K562 (cell line): ENCODE results near the gene CLP1. TPM values are rescaled to one million over a fixed set of nuclear protein-coding genes. Genes with fewer than 3 reads are reported as not detected.

Source experiments
- ATAC-seq: fragments of 200-7000 bp; cut with Tn5 transposase; 3 replicates; pipeline ENCODE4 v1.9.1; 2020; ENCODE audit warnings: moderate library complexity
- BruUV-seq: library from RNA; stranded (reverse); fragments of 400-500 nt; replicated peaks from 2 replicates; lab custom pipeline; 2021; lab: Mats Ljungman, UMichigan
- CTCF ChIA-PET: fragments of 300-600 bp; formaldehyde crosslinking; extraction: SDS; loops from one replicate; lab custom pipeline; 2021; ENCODE audit warnings: low intra/inter-chr PET ratio; lab: Yijun Ruan, JAX
- POLR2A ChIA-PET: fragments of 300-600, 350-650 bp; sonication (Branson Sonifier 250); formaldehyde crosslinking; extraction: SDS; loops from one replicate; lab custom pipeline; 2021; ENCODE audit warnings: antibody characterized with exemption, inconsistent platforms; lab: Yijun Ruan, JAX
- DNase-seq, 4 experiments: peaks; one replicate each; pipeline versions ENCODE4 v3.0.0 to v3.0.0-alpha.2; 2011 to 2018; ENCODE audit warnings: low spot score in 3 of 4, mixed read lengths in 3 of 4; ENCODE audit errors: extremely low read depth in 1 of 4
- FAIRE-seq: peaks from 2 replicates; lab custom pipeline; 2011; peaks lifted over from hg19 to GRCh38; lab: Jason Lieb, UNC
- H2AFZ ChIP-seq: 2 replicates; pipeline ENCODE4 v1.6.0; 2011; ENCODE audit warnings: low read depth, low read length, control low read depth, inconsistent platforms
- H3K27ac ChIP-seq: fragments of 200-600 bp; 3 replicates; pipeline ENCODE4 v1.8.0; 2011; ENCODE audit warnings: low read depth, mild to moderate bottlenecking, control low read depth, inconsistent platforms, low read length, moderate library complexity, mixed read lengths; ENCODE audit errors: extremely low read depth
- H3K27me3 ChIP-seq, 2 experiments: fragments of 300-600 bp in 1 of 2; 2 replicates in 1 of 2; 3 replicates in 1 of 2; pipeline versions ENCODE4 v1.6.0 to v1.8.0; 2011; ENCODE audit warnings: inconsistent platforms in 2 of 2, low read length in 2 of 2, mild to moderate bottlenecking in 1 of 2, mixed read lengths in 1 of 2, moderate library complexity in 1 of 2; ENCODE audit not compliant: control insufficient read depth in 2 of 2, insufficient read depth in 2 of 2
- H3K36me3 ChIP-seq: fragments of 300-600 bp; 3 replicates; pipeline ENCODE4 v1.8.0; 2011; ENCODE audit warnings: mild to moderate bottlenecking, low read length, inconsistent platforms; ENCODE audit not compliant: control insufficient read depth, insufficient read depth
- H3K4me1 ChIP-seq, 2 experiments: fragments of 200-600 bp in 1 of 2; replicated peaks in 1 of 2; 2 replicates in 1 of 2; 3 replicates in 1 of 2; pipeline versions ENCODE4 v1.5.1 to v1.8.0; 2011; ENCODE audit warnings: inconsistent platforms in 2 of 2, low read length in 2 of 2, mild to moderate bottlenecking in 1 of 2, mixed read lengths in 1 of 2, moderate library complexity in 1 of 2; ENCODE audit not compliant: control insufficient read depth in 2 of 2, insufficient read depth in 2 of 2
- H3K4me2 ChIP-seq: 2 replicates; pipeline ENCODE4 v1.6.1; 2011; ENCODE audit warnings: low read length, control low read depth, inconsistent platforms, mixed read lengths; ENCODE audit not compliant: insufficient read depth
- H3K4me3 ChIP-seq: fragments of 200-600 bp; sonication (generic), shearing (Covaris generic); 2 replicates; pipeline ENCODE4 v1.5.1; 2016; ENCODE audit warnings: control low read depth, inconsistent platforms
- H3K79me2 ChIP-seq: fragments of 200-600 bp; 3 replicates; pipeline ENCODE4 v1.8.0; 2011; ENCODE audit warnings: low read length, inconsistent platforms; ENCODE audit not compliant: control insufficient read depth, insufficient read depth
- H3K9ac ChIP-seq, 2 experiments: 2 replicates each; pipeline versions ENCODE4 v1.6.0 to v1.6.1; 2011; ENCODE audit warnings: low read depth in 2 of 2, low read length in 2 of 2, control low read depth in 1 of 2, inconsistent platforms in 1 of 2, mild to moderate bottlenecking in 1 of 2, mixed read lengths in 1 of 2; ENCODE audit not compliant: insufficient read depth in 1 of 2
- H3K9me1 ChIP-seq: one replicate; pipeline ENCODE4 v1.6.0; 2011; ENCODE audit warnings: inconsistent platforms, mild to moderate bottlenecking, low read length, moderate library complexity; ENCODE audit not compliant: control insufficient read depth, insufficient read depth
- H3K9me3 ChIP-seq: replicated peaks from 2 replicates; pipeline ENCODE4 v1.5.1; 2011; ENCODE audit warnings: low read depth, low read length, inconsistent platforms; ENCODE audit not compliant: control insufficient read depth, insufficient read depth
- H4K20me1 ChIP-seq: replicated peaks from 2 replicates; pipeline ENCODE4 v1.6.1; 2011; ENCODE audit warnings: low read length, inconsistent platforms, mixed read lengths; ENCODE audit not compliant: control insufficient read depth, insufficient read depth
- MEIS2 ChIP-seq: fragments of 450-650 bp; IDR thresholded peaks from 2 replicates; pipeline ENCODE4 v1.6.1; 2014; ENCODE audit warnings: mild to moderate bottlenecking; ENCODE audit not compliant: partially characterized antibody
- SMAD1 ChIP-seq: fragments of 150-350 bp; IDR thresholded peaks from 2 replicates; pipeline ENCODE4 v1.6.1; 2014; ENCODE audit warnings: low read length, low read depth; ENCODE audit not compliant: partially characterized antibody
- ZC3H11A ChIP-seq: IDR thresholded peaks from 2 replicates; pipeline ENCODE4 v1.6.1; 2012; ENCODE audit warnings: low read depth, low read length, improper control_type of control experiment
- ZFP91 ChIP-seq: sonication (generic); formaldehyde crosslinking; IDR thresholded peaks from 2 replicates; pipeline ENCODE4 v1.8.0; 2022; ENCODE audit warnings: mild to moderate bottlenecking, missing genetic modification reagents
- ZKSCAN1 ChIP-seq: fragments of 150-350 bp; IDR thresholded peaks from 2 replicates; pipeline ENCODE4 v1.6.1; 2016; ENCODE audit warnings: low read depth, low read length
- ZNF12 ChIP-seq: sonication (generic); formaldehyde crosslinking; IDR thresholded peaks from 2 replicates; pipeline ENCODE4 v1.4.0; 2020; ENCODE audit warnings: mild to moderate bottlenecking, missing genetic modification reagents
- ZNF398 ChIP-seq: fragments of 250-450 bp; sonication (Bioruptor Pico); IDR thresholded peaks from 2 replicates; pipeline ENCODE4 v1.8.0; 2021; ENCODE audit warnings: moderate library complexity, mild to moderate bottlenecking, inconsistent platforms
- ZNF76 ChIP-seq: fragments of 250-450 bp; sonication (Bioruptor Pico); IDR thresholded peaks from 2 replicates; pipeline ENCODE4 v1.4.0; 2020; ENCODE audit warnings: mild to moderate bottlenecking, moderate library complexity, borderline replicate concordance
- WGBS: fragments of 100-300 bp; shearing (Covaris generic); methylation state at CpG from one replicate; pipeline ENCODE4 v1.1.6; 2016; ENCODE audit warnings: low coverage, mixed read lengths; ENCODE audit not compliant: insufficient coverage; ENCODE audit errors: missing lambda C conversion rate; 5-methylcytosine and 5-hydroxymethylcytosine counted together
- in situ Hi-C: fragments of 300-500 bp; cut with MboI; formaldehyde crosslinking; loops from 4 replicates; pipeline ENCODE4 v1.15.0; 2018; ENCODE audit warnings: inconsistent platforms, mixed read lengths
- intact Hi-C: fragments of 100-400 bp; cut with micrococcal nuclease; formaldehyde crosslinking; loops from 2 replicates; pipeline ENCODE4 v1.14.2; 2022
- polyA plus RNA-seq, 8 experiments: library from polyadenylated mRNA; depleted of rRNA in 4 of 8; stranded (reverse) in 5 of 8; unstranded in 3 of 8; fragments of >200 nt; fragmentation: Nextera tagmentation in 2 of 8; fragmentation: Illumina TruSeq in 1 of 8; extraction: Ambion mirVana in 2 of 8; extraction: Trizol in 1 of 8; gene quantifications; 2 replicates each; pipeline versions ENCODE4 v1.2.1 to v1.2.3, GENCODE V29; 2011 to 2014; ENCODE audit warnings: inconsistent platforms in 1 of 8, missing spikeins in 1 of 8
- total RNA-seq, 7 experiments: library from RNA; depleted of rRNA in 6 of 7; stranded (reverse); fragments of >200 nt in 6 of 7; fragmentation: Illumina TruSeq in 2 of 7; extraction: Trizol in 2 of 7; gene quantifications; 2 replicates each; pipeline versions ENCODE4 v1.2.1 to v1.2.3, GENCODE V29; 2011 to 2021; ENCODE audit warnings: low replicate concordance in 1 of 7

CLP1 gene
- total and polyA plus RNA-seq, 9 of the 15 experiments (the other 6 are each of a cell fraction or from before 2014, with no cell fraction given): 19.1 to 46.2 (median 27.8) TPM

GRCh38 chr11:57650739-57651090, 6.8 kb upstream of the CLP1 start (continued):
- TF ChIP-seq ZFP91 (CRISPR knock-in tag) (no peak), ZNF398 (CRISPR knock-in tag) (no peak), ZNF12 (no peak)

- BruUV-seq: no TSS peak
- no peaks in the 10 kb centered on the region; the same call in 1 of the 2 replicates for H4K20me1 ChIP-seq
- no peak for FAIRE-seq
- no peak overlapping the region for H2AFZ ChIP-seq
- no peaks in the 10 kb centered on the region for H3K79me2 ChIP-seq
- 71% methylated on average over 7 of the region's 7 CpGs for WGBS
- H3K4me3 ChIP-seq: no peak overlapping the region
- POLR2A ChIA-PET: no interaction called here
- H3K27me3 ChIP-seq: peaks cover 0 to 11% of the 10 kb centered on the region in 2 experiments; a peak in 2 of 5 replicates
- peaks cover 36 to 38% of the 10 kb centered on the region in 2 experiments for H3K4me1 ChIP-seq
- TF ChIP-seq MEIS2 (no peak), ZC3H11A (no peak), SMAD1 (no peak), ZKSCAN1 (no peak), ZNF76 (CRISPR knock-in tag) (no peak)
- no peak overlapping the region for H3K27ac ChIP-seq
- no peak for DNase-seq
- CTCF ChIA-PET: interaction anchor here (0.6 kb wide), 1 partner anchor 16 kb away, joined by 7 read pairs; no protein-coding TSS in a partner anchor
- intact Hi-C loops: no loop called here
- H3K36me3 ChIP-seq: no peaks in the 10 kb centered on the region
- no peak overlapping the region for H3K9ac ChIP-seq
- H3K9me1 ChIP-seq: no peaks in the 10 kb centered on the region
- ATAC-seq: no peak
- H3K9me3 ChIP-seq: no peaks in the 10 kb centered on the region
- in situ Hi-C loops: loop anchor here (25.0 kb wide), 1 partner anchor 861 kb away; the partner anchor contains the start of gene OR5B21
- H3K4me2 ChIP-seq: no peak overlapping the region
Measured at GRCh38 chr11:57651408-57651807, 6.2 kb upstream of the CLP1 start.
